SH-SY5Y (cell line): ENCODE results near the gene DKK3.

Source experiments
- GATA2 ChIP-seq: IDR thresholded peaks from 2 replicates; pipeline ENCODE4 v1.6.1; 2011; ENCODE audit warnings: mild to moderate bottlenecking, low read depth, low read length
- GATA3 ChIP-seq: IDR thresholded peaks from 2 replicates; pipeline ENCODE4 v1.6.1; 2011; ENCODE audit warnings: low read depth, mild to moderate bottlenecking, low read length, moderate library complexity

The DKK3 gene

DNA sequence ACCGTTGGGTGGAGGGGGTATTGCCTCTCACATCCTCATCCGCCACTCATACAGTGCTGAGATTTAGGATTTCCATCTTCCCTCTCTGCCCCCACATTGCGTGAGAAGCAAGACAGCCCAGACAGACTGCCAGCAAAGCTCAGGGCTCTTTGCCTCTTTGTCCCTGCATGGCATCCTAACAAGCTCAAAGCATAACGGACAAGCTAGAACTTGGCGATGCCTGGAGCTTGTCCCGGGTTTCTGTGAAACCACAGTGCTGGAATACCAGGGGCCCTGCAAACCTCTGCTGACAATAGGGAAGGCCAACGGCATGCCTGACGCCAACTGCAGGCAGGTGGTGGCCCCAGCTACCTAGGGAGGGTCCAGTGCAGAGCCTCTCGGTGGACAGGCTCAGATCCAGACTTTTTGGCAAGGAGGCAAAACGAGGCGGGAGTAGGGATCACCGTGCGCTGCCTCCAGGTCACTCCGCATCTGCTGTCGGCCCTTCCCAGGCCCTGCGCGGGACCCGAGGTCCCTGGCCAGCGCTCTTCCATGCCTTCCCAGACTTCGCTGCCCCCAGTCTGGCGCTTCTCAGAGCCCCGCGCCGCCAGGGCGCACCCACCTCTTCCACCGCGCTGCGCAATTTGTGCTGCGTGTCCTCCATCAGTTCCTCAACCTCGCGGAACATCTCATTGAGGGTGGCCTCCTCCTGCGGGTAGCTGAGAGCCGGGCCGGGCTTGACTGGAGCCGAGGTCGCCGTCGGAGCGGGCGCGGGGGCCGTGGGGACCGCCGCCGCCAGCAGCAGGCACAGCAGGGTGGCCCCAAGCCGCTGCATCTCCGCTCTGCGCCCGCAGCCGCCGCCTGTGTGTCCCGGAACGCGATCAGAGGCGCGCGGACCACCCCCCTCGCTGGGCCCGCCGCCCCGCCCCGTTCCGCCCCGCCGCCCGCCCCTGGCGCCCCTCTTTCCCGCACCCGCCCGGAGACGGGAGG lies at the start of gene DKK3:
DKK3 (minus strand) TSS at position 858 of the 969 bp plus-strand sequence; CDS start at position 814, 44 bp downstream.
- no peak for TF ChIP-seq GATA3
- no peak for TF ChIP-seq GATA2

DNA sequence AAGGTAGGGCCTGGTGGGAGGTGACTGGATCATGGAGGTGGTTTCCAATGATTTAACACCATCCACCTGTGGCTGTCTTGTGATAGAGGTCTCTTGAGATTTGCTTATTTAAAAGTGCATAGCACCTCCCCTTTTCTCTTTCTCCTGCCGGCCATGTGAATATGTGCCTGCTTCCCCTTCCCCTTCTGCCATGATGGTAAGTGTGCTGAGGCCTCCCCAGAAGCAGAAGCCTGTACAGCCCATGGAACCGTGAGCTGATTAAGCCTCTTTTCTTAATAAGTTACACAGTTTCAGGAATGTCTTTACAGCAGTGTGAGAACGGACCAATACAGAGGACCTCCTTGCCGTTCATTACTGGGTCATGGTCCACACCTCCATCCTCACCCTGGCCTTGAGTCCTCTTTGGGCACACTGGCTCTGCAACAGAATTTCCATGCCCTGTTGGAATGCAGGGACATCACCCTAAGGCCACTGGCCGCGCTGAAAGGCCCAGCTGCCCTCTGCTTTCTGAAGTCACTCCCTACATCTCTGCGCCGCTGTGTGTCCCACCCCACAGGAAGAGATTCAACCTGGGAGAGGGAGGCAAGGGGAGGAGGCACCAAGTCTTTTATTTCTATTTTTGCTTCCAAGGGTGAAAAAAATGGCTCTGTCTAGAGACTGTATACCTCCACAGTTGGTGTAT lies 49.0 kb upstream of the DKK3 start:
- no peak for TF ChIP-seq GATA3

DNA sequence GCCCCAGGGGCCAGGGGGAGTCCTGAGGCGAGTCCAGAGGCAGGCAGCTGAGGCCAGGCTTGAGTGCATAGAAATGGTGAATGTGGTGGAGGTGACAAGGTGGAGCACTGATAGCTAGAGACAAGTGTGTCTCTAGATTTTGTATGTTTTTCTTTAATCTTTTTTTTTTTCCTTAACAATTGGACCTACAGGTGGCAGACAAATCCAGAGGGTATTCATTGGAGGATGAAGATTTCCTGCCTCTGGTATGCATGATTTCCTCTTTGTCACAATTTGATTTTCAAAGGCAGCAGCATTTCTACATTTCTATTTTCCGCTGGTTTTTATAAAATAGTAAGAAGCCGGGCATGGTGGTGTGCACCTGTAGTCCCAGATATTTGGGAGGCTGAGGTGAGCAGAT lies 47.7 kb upstream of the DKK3 start:
- TF ChIP-seq GATA2 (no peak), GATA3 (no peak)

DNA sequence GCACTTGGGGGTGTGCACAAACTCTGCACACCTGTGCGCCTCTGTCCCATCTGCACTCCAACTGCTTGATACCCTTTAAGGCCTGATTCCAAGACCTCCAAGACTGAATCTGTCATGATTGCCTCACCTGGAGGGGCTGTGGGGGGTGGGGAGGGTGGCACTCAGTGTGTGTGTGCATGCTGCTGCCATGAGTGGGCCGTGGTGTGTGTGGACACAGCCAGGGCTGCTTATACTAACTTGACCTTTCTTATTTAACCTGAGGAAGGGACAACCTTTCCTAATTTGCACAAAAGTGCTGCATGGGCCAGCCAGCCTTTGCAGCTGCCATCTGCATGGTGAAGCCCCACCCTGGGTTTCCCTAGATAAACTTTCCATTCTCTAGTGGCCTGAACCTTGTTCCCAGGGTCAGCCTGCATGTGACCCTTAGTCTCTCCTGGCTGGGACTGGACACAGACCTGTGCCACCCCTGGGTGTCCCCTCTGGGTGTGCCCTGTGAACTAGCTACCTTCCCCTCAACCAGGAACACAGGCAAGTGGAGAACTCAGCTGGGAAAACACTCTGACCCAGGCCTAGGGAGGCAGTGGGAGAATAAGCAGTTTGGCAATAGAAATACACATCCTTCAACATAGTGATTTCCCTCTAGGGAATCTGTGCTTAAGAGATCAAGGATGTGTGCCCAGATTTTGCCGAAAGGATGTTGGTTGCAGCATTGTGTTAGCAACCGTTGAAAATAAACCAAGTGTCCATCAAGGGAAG lies 45.4 kb upstream of the DKK3 start:
- TF ChIP-seq GATA3, result no peak
- no peak for TF ChIP-seq GATA2

DNA sequence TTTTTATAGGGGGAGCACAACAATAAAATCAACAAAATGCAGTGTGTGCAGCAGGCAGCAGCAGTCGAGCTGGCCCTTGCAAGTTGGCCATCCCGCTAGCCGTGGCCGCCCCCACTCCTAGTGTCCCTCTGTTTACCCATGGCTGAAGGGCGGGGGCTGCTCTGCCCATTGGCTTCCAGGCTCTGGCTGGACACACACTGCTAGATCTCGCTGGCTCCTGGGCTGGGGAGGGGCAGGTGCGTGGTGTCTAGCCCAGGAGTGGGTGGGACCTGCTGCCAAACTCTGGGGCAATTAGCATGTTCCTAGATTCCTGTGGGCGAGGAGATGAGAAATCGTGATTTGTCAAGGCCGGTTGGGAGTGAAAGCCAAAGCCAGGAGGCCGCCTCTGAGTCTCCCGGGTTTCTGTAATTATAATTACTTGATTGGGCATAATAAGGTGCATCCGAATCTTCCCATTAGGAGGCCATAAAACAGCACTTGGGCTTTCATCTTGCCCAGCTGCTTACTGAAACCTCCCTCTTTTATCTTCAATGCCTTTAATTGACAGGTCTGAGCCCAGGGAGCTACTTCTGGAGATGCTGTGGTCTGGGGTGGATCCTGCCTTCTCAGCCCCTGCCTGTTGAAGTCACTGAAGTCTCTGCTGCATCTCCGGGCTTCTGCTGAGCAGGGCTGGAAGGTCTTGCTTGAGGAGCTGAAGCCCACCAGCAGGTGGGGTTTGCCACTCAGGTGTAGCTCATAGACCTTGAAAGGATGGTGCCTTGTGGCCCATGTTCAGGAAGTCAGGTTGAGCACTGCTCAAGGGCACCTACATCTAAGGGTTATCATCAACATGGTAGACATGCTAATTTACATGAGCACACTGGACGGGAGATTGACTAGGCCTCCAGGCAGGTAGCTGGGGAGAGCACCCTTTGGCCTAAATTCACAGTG lies 44.5 kb upstream of the DKK3 start:
- no peak for TF ChIP-seq GATA2
- no peak for TF ChIP-seq GATA3

DNA sequence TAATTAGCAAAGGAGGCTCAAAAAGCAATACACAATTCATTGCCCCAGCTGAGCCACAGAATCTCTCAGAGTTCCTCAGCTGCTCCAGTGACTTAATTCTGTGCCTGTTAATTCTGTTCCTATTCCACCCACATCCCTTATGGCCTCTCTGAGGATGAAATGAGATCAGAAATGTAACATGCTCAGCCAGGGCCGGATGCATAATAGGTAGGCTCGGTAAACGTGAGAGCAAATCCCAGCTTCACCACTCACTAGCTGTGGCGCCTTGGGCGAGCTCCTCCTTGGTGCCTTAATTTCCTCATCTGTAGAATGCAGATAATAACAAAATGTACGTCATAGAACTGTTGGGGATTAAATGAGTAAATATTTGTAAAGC lies 42.8 kb upstream of the DKK3 start:
- no peak for TF ChIP-seq GATA2
- no peak for TF ChIP-seq GATA3

DNA sequence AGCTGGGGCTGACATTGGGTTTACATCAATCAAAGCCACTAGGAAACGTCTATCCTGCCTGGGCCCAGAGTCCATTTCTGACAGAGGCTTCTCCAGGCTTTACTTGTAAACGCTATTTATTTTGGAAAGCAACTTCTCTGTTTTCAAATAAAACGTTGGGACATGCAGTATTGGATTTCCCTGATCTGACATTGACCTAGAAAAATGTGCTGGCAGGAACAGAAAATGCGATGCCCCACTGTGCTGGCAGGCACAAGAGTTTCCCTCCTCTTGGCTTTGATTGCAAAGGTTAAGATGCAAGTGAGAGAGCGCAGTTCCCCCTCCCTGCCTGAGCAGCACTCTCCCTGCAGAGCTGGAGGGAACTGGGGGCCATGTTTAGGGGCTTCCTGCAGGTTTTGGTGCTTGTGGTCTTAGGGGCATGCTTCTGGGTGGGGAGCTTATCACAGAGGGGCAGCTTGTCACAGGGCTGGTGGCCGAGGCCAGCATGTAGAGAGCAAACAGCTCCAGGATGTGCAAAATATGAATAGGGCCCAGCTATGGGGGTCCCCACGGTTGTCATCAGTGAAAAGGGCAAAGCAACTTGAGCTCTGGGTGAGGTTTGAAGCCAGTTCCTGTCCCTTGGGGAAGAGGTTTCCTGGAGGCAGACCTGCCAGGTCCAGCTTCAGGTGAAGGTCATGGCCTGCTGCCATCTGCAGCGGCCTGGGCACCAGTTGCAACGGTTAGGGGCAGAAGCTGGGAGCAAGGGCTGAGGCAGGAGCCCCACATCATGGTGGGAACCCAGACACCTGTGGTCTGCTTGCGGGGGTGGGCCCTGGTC lies 42.3 kb upstream of the DKK3 start:
- TF ChIP-seq GATA3 (no peak), GATA2 (no peak)

DNA sequence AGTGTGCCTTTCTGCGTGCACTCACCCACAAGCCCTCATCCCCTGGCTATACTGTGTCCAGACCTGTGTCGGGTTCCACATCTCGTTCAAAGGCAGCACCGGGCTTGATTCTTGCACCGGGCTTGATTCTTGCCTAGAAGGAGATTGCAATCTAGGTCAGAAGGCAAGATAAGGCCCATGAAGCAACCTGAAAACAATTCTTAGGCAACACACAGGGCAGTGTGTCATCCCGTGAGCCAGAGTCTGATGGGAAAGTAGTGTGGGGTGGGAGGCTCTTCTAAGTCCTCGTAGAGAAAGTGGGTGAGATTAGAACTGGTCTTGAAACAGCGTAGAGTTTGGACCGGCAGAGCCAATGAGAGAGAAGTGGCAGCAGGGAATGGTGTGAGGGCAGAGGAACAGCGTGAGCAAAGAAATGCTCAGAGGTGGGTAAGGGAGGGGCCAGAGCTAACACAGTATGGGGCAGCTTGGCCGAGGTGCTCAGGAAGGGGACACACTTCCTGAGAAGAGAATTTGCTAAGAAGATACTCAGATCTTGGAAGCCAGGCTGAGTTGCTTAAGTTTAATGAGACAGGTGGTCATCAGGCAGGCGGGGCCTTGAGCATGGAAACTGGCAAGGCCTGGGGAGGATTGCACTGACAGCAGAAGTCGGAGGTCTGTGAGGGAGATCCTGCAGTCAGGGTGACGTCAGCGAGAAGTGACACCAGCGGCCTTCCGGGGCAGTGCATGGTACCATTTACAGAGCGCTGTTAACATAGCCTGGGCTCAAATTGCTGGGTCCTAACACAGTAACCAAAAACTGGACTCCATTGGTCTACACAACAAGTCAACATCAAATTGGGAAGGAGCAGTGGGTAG lies 40.7 kb upstream of the DKK3 start:
- TF ChIP-seq GATA2, result no peak
- TF ChIP-seq GATA3, result no peak

DNA sequence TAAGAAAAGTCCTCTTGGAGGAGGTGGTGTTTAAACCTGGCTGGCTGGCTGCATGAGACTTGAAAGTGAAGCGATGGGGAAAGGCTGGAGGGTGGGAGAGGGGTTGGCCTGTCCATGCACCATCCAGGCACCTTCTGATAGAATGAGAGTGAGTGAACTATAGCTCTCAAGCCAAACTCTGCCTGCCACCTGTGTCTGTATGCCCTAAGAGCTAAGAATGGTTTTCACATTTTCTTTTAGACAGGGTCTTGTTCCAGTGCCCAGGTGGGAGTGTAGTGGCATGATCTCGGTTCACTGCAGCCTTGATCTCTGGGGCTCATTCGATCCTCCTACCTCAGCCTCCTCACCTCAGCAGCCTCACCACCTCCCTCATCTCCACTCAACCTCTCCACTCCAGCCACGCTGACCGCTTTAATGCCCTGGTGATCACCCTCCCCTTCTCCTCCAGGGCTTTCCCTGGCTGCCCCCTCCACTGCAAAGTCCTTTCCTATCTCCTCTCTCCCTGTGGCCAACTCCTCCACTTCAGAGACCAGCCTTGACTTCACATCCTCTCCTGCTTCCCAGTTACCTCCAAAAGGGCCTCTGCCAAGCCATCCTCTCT lies 38.3 kb upstream of the DKK3 start:
- no peak for TF ChIP-seq GATA3
- TF ChIP-seq GATA2, result no peak

DNA sequence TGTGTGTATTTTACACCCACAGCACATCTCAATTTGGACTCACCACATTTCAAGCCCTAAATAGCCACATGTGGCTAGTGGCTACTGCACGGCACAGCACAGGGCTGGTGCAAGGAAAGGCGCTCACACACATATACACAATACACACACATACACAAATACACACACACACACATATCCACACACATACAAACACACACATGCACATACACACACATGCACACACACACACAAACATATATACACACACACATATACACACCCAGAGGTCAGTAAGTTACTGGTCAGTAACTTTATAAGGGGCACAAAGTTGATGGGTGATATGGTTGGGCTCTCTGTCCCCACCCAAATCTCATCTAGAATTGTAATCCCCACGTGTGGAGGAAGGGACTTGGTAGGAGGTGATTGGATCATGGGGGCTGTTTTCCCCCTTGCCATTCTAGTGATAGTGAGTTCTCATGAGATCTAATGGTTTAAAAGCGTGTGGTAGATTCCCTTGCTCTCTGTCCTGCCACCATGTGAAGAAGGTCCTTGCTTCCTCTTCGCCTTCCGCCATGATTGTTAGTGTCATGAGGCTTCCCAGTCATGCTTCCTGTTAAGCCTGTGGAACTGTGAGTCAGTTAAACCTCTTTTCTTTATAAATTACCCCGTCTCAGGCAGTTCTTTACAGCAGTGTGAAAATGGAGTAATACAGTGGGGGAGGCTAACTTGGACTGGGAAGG lies 37.6 kb upstream of the DKK3 start:
- TF ChIP-seq GATA3 (no peak), GATA2 (no peak)

DNA sequence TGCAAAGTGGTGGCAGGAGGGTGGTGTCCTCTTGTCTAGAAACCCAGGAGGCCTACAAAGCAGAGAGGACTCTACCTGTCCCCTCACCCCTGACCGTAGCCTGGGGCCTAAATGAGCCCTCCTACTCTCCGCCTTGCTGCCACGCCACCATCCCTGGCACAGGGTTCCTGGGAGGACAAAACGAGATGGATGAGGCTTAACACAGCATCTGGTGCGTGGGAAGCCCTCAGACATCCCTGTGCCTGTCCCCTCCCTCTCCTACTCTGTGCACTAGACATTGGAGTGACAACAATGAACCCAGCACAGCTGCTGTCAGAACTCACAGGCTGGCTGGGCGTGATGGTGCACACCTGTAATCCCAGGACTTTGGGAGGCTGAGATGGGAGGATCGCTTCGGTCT lies 36.4 kb upstream of the DKK3 start:
- TF ChIP-seq GATA3 (no peak), GATA2 (no peak)
